Fibroblast of skin of left quadriceps (primary cell): Measurements from ENCODE around the gene MRAS.
A peak's percentile ranks its signal among the peaks of the same experiment; 100 is the strongest.
"Not testable (repeated sequence)": the region's sequence is repeated elsewhere in the genome, so short reads cannot be mapped to it uniquely, and the experiment has no call there.

Experiments used
- DNase-seq, 2 experiments: peaks; one replicate each; pipeline ENCODE4 v3.0.0-alpha.2; 2013; ENCODE audit warnings: low read depth in 2 of 2

The MRAS gene

DNA sequence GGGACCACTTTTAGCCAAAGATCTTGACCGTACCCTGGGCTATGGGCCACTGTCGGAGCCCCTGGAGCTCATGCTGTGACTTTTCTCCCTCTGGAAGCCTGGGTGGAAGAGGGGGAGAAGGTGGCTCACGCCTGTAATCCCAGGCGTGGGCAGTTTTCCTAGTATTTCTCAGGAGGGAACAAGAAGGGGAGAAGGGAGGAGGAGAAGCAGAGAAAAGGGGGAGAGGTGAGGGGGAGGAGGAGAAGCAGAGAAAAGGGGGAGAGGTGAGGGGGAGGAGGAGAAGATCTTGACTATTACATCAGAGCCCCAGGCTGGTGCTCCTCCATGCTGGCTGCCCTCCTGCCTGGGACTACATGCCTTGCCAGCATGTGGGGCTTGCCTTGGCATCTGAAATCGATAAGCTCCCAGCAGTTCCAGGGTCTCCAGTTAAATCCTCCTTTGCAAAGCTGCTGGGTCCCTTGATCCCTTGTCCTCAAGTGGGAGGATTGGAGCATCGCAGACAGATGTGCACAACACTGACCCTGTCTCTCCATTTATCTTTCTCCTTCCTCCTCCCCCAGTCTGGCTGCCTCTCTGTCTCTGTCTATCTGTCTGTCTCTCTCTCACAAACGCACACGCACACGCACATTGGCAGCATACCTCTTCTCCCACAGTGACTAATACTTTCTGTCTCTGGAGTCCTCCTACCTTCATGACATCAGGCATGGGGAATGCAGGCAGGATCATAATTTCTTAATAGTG lies 41.6 kb downstream of the MRAS start:
- peak; percentile 88 for DNase-seq

DNA sequence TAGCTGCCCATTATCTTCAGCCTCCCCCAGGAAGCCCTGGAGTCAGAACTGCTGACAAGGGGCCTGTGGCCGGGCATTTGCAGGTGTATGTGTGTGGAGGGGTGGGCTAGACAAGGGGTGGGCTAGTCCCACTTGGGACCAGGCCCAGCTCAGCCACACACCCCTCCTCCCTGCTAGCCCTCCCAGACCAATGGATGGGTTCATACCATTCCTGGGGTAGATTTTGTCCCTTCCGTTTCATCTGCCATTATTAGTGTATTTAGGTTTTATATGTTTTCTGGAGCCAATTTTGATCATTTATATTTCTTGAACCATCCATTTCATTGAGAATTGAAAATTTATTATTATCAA lies 42.2 kb downstream of the MRAS start:
- DNase-seq: no peak

DNA sequence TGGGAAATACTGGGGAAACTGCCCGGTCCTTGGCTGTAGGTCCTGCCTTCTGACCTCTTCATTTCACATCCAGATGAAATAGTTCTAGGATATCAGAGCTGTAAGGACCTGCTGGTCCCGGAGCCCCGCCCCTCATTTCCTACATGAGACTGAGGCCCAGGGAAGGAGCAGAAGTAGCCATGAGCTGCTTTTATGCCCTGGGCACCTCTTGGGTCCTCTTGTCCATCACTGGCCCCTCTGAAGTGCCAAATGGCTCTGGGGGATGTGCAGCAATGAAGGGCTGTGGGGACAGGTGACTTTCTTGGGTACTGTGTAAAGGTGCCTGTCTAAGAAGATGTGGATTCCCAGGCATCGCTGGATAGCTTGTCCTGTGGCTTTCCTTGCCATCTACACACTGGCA lies 45.8 kb downstream of the MRAS start:
- no peak for DNase-seq

DNA sequence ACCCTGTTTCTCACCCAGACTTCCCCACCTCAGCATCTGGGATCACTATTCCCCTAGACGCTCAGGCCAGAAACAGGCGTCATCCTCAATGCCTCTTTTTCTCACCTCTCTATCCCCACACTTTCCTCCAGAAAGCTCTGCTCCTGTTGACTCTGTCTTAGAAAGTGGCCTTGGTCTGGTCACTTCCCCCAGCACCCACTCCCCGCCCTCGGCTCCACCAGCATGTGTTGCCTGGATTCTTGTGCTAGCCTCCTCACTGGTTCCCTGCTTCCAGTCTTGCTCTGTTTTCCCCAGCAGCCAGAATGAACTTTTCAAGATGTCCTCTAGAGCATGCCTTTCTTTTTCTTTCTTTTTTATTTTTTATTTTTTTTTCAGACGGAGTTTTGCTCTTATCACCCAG lies 46.3 kb downstream of the MRAS start:
- DNase-seq: no peak

DNA sequence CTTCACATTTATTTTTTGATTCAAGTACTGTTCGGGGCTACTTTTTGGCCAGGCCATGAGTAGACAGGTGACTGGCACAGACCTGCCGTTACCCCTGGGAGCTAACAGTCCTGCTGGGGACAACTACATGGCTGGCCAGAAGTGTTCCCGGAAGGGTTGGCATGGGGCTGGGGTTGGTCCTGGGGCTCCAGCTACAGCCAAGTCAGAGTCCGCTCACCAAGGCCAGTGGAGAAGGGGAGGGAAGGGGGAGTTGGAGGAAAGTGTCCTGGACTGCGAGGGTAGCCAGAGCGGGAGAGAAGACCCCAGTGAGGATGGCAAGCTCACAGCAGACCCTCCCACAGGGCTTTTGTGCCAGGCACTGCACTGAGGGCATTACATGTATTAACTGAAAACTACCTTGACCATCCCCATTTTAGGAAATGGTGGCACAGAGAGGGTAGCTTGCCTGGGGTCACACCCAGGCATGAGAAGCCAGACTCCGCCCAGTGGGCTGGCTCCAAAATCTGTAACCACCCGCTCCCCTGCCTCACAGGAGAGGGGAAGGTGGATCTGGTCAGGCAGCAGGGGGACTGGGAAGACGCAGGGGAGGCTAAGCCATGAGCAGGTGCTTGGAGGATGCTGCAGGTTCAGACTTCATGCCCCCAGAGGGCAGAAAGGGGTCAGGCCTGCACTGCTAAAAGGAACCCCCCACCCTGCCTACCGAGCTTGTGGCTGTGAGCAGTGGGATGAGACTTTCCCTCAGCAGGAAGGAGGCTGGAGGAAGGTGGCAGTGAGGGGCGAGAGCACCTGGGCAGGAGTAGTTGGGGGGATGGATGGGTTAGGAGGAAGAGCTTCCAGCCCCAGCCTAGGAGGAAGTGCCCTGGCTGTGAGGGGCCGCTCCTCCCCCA lies 47.7 kb downstream of the MRAS start:
- DNase-seq: no peak

DNA sequence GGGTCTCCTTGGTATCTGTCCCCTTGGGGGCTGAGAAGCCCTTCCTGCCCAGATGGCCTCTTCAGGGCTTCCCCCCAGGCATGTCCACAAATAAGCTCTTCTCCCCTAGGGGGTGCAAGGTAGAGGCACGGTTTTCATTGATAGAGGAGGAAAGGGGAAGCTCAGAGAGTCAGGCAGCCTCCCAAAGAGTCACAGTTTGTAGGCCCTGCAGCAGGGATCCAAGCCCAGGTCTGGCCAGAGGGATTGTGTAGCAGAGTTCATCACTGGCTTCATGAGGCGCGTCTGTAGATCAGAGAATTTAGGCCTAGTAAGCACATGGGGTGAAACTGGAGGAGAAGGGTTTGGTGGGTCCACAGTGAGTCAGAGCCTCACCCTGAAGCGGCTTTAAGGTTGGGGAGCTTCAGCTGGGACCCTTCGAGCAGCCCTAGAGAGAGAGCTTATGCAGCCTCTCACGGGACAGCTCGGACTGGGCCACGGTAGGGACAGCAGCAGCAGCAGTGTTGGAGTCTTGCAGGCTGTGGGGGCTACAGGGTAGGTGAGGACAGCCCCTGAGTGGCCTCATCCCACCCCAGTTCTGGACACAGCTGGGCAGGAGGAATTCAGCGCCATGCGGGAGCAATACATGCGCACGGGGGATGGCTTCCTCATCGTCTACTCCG lies 48.5 kb downstream of the MRAS start:
- no peak for DNase-seq

DNA sequence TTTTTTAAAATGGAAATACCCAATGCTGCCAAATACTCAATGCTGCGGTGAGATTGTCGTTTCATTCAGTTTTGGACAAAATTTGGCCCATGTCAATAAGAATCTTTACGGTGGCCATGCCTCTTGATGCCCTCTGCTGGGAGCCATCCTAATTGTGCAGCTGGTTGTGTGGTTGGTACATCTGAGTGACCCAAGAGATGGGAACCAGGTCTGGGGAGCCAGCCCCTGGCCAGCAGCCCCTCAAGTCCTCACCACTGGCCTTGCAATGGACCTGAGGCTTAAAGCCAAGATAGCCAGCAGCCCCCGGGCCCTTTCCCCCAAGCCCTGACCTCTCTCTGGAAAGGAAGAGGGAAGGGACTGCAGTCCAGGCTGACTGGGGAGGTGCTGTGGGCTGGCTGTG lies 49.6 kb downstream of the MRAS start:
- DNase-seq: no peak

DNA sequence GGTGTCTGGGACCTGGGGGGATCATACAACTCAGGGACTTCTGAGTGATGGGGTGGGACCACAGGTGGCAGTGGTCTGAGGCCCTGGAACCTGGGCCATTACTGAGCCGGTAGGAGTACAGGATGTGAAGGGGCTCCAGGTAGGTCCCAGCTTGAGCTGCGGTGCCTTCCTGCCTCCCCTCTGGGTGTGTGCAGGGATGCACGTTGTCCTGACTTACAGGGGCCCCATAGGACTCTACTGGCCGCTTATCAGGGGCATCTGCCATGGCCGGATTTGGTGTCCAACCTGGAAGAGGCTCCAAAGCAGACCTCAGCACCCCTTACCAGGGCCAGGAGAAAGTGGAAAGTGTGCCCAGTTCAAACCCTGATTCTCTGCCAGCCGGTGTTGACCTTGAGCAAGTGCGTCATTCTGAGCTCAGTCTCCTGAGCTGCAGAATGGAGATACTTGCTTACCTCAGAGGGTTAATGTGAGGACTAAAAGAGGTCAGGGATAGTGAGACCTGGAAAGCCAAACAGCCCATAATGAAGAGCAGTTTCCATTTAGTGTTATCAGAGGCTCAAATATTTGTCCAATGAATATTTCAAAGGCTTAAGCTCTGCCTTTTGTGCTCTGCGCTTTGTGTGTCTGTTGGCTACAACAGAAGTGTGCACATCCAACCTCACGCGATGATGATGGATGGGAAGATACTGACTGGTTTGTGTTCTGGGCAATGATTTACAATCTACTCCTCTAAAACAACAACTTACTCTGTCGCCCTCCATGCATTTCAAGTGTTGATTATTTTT lies 50.6 kb downstream of the MRAS start:
- DNase-seq: no peak

DNA sequence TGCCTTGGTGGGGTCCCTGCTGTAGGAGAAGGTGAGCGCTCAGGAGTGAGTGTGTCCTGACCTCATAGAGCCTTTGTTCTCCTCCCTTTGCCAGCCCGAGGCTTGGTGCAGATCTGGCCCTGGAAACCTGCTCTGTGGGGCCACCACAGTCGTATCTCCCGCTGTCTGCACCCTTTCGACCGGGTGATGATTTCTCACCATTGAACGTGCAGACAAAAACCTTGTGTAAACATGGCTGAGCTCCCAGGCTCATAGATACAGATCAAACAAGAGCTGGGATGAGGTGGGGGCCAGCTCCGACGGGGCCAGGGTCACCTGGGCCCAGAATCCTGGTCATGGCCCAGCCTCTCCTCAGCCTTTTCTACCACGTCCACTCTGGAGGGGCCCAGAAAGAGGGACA lies 51.4 kb downstream of the MRAS start:
- DNase-seq: no peak

DNA sequence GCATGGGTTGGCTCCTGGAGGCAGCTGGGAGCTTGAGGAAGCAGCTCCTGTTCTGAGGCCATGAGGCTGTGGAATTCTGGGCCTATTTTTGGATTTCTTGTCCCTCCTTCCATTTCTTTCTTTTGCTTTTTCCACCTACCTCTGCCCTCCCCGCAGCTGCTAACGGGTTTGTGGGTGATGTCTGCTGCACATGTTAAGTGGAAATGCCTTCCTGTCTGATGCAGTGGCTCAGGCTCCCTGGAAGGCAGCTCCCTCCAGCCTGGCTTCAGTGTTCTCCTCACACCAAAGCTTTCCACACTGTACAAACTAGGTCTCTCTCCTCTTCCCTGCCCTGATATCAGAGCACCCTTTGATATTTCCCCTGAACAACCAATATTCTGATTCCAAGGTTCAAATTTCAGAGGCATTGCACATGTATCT lies 52.3 kb downstream of the MRAS start:
- no peak for DNase-seq

DNA sequence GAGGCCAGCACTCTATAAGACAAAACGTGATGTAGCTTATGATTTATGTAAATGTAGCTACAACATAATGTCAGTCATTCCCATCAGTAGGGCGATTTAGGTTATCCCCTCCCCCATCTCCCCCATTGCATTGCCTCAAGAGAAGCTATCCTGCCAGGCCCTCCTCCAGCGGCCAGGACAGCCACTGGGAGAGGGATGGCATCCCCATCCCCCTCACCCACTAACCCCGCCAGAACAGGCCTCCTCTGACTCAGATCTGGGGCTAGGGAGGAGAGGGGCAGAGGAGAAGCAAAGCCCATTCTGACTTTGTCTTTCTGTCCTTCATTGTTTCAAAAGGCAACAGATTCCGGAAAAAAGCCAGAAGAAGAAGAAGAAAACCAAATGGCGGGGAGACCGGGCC lies 53.5 kb downstream of the MRAS start:
- no peak for DNase-seq

DNA sequence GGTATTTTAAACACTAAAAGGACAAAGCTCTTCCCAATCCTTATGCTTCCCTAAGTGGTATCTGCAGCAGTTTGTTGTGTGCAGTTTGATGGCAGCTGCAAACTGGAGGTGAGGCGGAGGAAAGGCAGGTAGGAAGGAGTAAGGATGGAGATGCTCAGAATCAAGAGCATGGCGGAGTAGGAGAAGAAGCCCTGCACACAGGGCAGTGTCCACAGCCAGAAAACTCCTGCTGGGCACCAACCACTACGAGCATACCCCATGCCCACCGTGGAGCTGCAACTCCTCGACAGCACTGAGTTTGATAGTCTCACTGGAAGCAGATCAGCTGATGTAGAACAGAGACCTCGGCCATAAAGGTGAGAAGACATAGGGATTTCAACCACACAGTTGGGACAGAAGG lies 55.7 kb downstream of the MRAS start:
- no peak for DNase-seq

DNA sequence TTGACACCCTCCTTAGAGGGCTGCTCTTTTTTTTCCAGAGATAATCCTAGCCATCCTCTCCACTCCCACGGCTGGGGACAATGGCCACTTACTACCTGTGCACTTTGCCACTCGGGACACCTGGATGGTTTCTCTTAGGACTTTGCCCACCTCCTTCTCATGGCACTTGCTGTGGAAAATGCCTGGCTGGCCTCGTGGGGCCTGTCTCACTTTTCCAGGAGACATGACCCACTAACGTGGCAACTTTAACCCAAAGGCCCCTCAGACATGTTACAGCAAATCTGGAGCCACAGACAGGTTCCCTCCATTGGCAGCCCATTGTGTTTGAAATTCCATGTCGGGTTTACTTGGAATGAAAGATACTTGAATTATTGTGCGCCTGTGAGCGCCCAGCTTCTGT lies 56.6 kb downstream of the MRAS start:
- no peak for DNase-seq

DNA sequence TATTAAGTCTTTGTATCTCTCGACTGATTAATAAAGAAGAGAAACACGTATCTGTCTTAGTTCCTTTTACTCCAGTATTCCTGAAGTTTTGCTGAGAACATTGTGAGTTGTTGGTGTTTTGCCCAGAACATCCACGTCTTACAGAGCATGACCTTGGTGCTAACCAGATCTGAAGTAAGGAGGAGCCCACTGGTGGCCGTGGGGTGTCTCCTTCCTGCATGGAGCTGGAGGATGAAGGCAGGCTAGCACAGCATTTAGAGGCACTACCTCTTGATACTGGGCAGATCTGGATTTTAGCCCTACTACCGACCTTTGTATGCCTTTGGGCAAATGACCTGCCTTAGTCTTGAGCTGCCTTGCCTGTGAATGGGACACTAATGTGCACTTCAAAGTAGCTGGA lies 57.1 kb downstream of the MRAS start:
- DNase-seq: no peak

DNA sequence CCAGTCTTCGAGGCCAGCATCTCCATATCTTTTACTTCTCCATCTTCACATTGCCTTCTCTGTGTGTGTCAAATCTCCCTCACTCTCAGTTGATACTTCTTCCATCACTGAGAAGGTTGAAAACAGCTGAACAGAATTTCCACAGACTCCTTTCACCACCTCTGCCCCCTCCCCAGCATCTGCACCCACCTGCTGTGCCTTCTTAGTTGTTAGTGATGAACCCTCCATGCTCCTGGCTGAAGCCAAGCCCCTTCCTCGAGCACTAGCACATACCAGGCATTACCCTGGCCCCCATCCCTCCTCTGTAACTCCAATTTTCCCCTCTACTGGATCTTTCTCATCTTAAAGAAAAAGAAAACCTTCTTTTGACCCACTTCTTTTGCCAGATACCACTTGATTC lies 58.2 kb downstream of the MRAS start:
- DNase-seq: no peak

DNA sequence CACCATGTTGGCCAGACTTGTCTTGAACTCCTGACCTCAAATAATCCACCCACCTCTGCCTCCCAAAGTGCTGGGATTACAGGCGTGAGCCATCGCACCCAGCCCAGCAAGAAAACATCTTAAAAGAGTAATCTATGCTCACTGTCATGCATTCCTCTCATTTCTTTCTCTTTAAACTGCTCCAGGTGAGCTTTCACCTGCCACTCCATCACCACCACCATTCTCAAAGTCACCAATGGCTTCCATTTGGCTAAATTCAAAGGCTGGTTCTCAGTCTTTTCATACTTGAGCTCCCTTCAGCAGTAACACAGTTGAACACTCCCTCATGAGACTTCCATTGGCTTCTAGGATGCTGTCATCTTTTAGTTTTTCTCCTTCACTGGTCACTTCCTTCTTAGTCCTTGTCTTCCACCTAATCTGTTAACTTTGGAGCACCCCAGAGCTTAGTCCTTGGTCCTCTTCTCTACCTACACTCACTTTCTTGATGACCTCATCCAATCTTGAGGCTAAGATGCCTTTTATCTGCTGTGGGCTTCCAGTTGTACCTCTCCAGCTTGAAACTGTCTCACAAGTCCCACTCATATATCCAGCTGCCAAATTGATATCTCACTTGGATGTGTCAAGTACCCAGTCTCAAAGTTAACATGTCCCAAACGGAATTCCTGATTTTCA lies 59.0 kb downstream of the MRAS start:
- no peak for DNase-seq

DNA sequence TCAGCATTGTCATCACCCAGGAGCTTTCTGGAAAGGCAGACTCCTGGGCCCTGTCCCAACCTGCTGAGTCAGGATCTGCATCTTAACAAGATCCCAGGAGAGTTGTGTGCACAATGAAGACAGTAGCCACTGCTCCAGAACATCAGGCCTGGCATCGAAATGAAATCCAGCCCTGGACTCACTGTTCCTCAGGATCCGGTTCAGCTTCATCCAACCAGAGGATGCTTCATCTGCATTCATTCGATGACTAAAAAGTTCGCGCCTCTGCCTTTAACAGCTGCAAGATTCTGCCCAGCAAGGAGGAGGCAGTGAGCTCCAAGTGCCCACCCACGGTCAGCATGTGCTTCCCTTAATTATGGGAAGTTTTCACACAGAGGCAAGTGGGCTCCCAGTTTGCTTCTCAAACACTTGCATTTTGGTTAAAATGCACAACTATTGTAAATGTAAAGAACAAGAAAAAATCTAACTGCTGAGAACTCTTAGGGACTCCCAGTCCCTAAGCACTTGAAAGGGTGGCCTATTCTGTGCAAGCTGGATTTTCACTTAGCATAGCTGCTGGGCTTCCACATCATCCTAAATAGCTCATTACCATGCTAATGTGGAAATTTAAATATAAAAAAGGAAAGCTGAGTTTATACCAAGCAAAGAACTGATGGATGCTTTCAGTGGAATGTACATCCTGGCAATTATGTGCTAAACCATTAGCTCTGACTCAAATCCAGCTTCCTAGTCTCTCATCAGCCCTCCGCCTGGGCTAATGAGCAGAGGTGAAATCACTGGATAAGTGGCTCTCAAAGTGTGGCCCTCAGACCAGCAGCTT lies 60.6 kb downstream of the MRAS start:
- DNase-seq: no peak

DNA sequence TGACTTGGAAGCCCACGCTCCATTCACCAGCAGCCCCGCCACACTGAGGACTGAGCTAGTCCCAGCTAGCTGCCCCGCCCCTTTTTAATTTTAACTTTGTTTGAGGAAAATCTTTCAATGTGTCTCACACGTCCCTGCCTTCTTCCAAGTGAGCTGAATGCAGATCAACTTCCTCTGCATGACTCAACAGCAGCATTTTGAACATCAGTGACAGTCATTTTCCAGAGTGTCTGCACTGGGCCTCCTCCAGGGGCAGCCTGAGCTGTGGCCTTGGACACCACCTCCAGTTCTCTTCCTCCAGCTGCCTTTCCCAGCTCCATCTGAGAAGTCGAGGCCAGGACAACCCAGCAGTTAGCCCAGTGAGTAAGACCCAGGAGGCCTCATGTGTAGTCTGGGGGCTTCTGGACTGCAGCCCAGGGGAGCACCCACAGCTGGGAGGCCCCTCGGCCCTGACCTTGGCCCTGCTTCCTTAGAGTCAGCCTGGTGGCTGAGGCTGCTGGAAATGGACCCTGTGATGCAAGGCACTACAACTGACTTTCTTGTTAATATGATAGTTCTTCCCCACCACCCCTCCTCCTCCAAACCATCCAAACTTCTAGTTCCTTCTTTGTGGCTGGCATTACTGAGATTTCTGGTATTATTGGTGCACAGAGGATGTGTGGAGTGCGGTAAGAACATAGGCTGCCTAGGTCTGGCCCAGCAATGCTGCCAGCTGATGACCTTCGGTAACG lies 64.6 kb downstream of the MRAS start:
- no peak for DNase-seq

DNA sequence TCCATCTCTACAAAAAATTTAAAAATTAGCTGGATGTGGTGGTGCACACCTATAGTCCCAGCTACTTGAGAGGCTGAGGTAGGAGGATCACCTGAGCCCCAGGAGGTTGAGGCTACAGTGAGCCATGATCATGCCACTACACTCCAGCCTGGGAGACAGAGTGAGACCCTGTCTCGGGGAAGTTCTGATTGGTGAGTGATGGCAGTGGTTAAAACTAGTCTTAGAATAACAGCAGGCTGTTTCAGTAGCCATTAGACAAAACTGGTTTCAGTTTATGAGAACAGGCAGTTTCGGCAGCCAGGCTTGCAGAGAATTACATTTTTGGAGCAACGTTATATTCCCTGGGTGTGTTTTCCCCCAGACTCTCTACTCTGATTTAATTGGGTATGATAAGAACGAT lies 67.9 kb downstream of the MRAS start:
- not testable (repeated sequence) for DNase-seq

DNA sequence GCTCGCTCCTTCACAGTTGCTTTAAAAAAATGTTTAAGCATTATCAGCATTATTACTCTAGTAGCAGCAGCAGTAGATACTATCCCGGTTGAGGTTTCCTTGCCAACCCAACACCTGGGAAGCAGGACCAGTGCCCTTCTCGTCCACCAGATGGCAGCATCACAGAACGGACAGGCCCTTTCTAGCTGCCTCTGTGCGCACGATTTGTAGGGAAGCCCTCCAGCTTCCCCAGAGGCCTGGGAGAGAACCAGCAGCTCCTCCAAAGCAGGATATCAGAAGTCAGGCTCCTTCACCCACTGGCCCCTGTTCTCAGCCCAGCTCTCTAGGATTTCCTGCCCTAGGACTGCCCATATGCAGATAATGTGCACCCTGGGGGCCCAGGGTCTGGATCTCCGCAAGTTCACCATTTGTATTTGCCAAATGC lies 69.2 kb downstream of the MRAS start:
- peak; percentile 55 to 64 for DNase-seq
